HepG2 (cell line): ENCODE data around the gene SLC19A3. TPM values are rescaled to one million over a fixed set of nuclear protein-coding genes. Genes with fewer than 3 reads are reported as not detected.

Source experiments
- ATAC-seq: fragments of 200-7000 bp; cut with Tn5 transposase; 3 replicates; pipeline ENCODE4 v1.9.1; 2020; ENCODE audit warnings: mild to moderate bottlenecking, moderate library complexity
- BruUV-seq: library from RNA; stranded (reverse); fragments of 400-500 nt; replicated peaks from 2 replicates; lab custom pipeline; 2021; lab: Mats Ljungman, UMichigan
- CTCF ChIA-PET: fragments of 300-600 bp; formaldehyde crosslinking; extraction: SDS; loops from one replicate; lab custom pipeline; 2021; ENCODE audit warnings: low total read pairs, inconsistent platforms, low intra/inter-chr PET ratio; lab: Yijun Ruan, JAX
- POLR2A ChIA-PET: fragments of 350-600 bp; sonication (Branson Sonifier 250); formaldehyde crosslinking; loops from one replicate; lab custom pipeline; 2020; ENCODE audit warnings: antibody characterized with exemption, inconsistent platforms; lab: Yijun Ruan, JAX
- DNase-seq: peaks from one replicate; pipeline ENCODE4 v3.0.0-alpha.2; 2015; ENCODE audit warnings: low spot score
- FAIRE-seq: peaks from 3 replicates; lab custom pipeline; 2011; peaks lifted over from hg19 to GRCh38; lab: Jason Lieb, UNC
- H2AFZ ChIP-seq: one replicate; pipeline ENCODE4 v1.6.1; 2011; ENCODE audit warnings: low read length, inconsistent platforms
- H3K27ac ChIP-seq: fragments of 300-600 bp; 3 replicates; pipeline ENCODE4 v1.8.0; 2011; ENCODE audit warnings: mixed run types, mild to moderate bottlenecking, mixed read lengths, low read length, inconsistent platforms; ENCODE audit not compliant: insufficient read depth; ENCODE audit errors: extremely low read length
- H3K27me3 ChIP-seq, 2 experiments: fragments of 200-600 bp in 1 of 2; 2 replicates in 1 of 2; 3 replicates in 1 of 2; pipeline versions ENCODE4 v1.6.0 to v1.8.0; 2011; ENCODE audit warnings: low read length in 2 of 2, mild to moderate bottlenecking in 2 of 2, moderate library complexity in 2 of 2, inconsistent platforms in 1 of 2; ENCODE audit not compliant: insufficient read depth in 2 of 2, control insufficient read depth in 1 of 2
- H3K36me3 ChIP-seq, 2 experiments: fragments of 200-600 bp in 1 of 2; replicated peaks in 1 of 2; 2 replicates in 1 of 2; 3 replicates in 1 of 2; pipeline versions ENCODE4 v1.5.1 to v1.8.0; 2011; ENCODE audit warnings: low read length in 2 of 2, inconsistent platforms in 1 of 2; ENCODE audit not compliant: insufficient read depth in 2 of 2, control insufficient read depth in 1 of 2
- H3K4me1 ChIP-seq: 2 replicates; pipeline ENCODE4 v1.5.1; 2012; ENCODE audit warnings: low read length, inconsistent platforms; ENCODE audit not compliant: insufficient read depth
- H3K4me2 ChIP-seq: 2 replicates; pipeline ENCODE4 v1.6.0; 2011; ENCODE audit warnings: low read depth, low read length, inconsistent platforms
- H3K4me3 ChIP-seq, 3 experiments: fragments of 200-600 bp in 1 of 3; sonication (generic), shearing (Covaris generic) in 1 of 3; replicated peaks in 1 of 3; 2 replicates each; pipeline ENCODE4 v1.5.1; 2011 to 2016; ENCODE audit warnings: low read length in 3 of 3, inconsistent platforms in 2 of 3, low read depth in 2 of 3, mild to moderate bottlenecking in 2 of 3, control low read depth in 1 of 3, mixed read lengths in 1 of 3; ENCODE audit not compliant: insufficient read depth in 1 of 3
- H3K79me2 ChIP-seq: one replicate; pipeline ENCODE4 v1.6.1; 2011; ENCODE audit warnings: low read length, inconsistent platforms; ENCODE audit not compliant: insufficient read depth
- H3K9ac ChIP-seq: 2 replicates; pipeline ENCODE4 v1.6.0; 2011; ENCODE audit warnings: mild to moderate bottlenecking, low read depth, low read length, inconsistent platforms; ENCODE audit not compliant: insufficient read depth
- H3K9me3 ChIP-seq: 2 replicates; pipeline ENCODE4 v1.5.1; 2012; ENCODE audit warnings: mild to moderate bottlenecking, low read length
- H4K20me1 ChIP-seq: 2 replicates; pipeline ENCODE4 v1.6.0; 2011; ENCODE audit warnings: inconsistent platforms, mild to moderate bottlenecking, low read length, moderate library complexity; ENCODE audit not compliant: insufficient read depth
- ARNT2 ChIP-seq: sonication (generic); formaldehyde crosslinking; IDR thresholded peaks from 2 replicates; pipeline ENCODE4 v1.8.0; 2022; ENCODE audit warnings: mild to moderate bottlenecking, low read depth, missing genetic modification reagents, moderate library complexity
- HHEX ChIP-seq: IDR thresholded peaks from 2 replicates; pipeline ENCODE4 v1.6.1; 2016; ENCODE audit warnings: control low read depth
- HMGXB4 ChIP-seq, 2 experiments: sonication (generic) in 1 of 2; formaldehyde crosslinking in 1 of 2; IDR thresholded peaks; 2 replicates each; pipeline versions ENCODE4 v1.4.0 to v1.6.1; 2018 to 2020; ENCODE audit warnings: missing genetic modification reagents in 2 of 2, borderline replicate concordance in 1 of 2, low read depth in 1 of 2, mild to moderate bottlenecking in 1 of 2, missing biosample characterization in 1 of 2
- KLF12 ChIP-seq: sonication (generic); formaldehyde crosslinking; IDR thresholded peaks from 2 replicates; pipeline ENCODE4 v1.4.0; 2020; ENCODE audit warnings: missing genetic modification reagents, borderline replicate concordance
- NR2C2 ChIP-seq: sonication (generic); formaldehyde crosslinking; IDR thresholded peaks from 2 replicates; pipeline ENCODE4 v1.4.0; 2020; ENCODE audit warnings: missing genetic modification reagents, mild to moderate bottlenecking, moderate library complexity, borderline replicate concordance
- PTBP1 ChIP-seq: fragments of 200-400 bp; formaldehyde crosslinking; IDR thresholded peaks from 2 replicates; pipeline ENCODE4 v1.6.1; 2018; ENCODE audit warnings: low read length, low read depth; ENCODE audit not compliant: poor library complexity, severe bottlenecking
- SIX4 ChIP-seq: sonication (generic); formaldehyde crosslinking; IDR thresholded peaks from 2 replicates; pipeline ENCODE4 v1.4.0; 2020; ENCODE audit warnings: missing genetic modification reagents
- ZBTB14 ChIP-seq: sonication (generic); formaldehyde crosslinking; IDR thresholded peaks from 2 replicates; pipeline ENCODE4 v1.4.0; 2020; ENCODE audit warnings: missing genetic modification reagents
- ZMAT5 ChIP-seq: sonication (generic); formaldehyde crosslinking; IDR thresholded peaks from 2 replicates; pipeline ENCODE4 v1.5.0; 2020; ENCODE audit warnings: mild to moderate bottlenecking, low read depth, missing genetic modification reagents, borderline replicate concordance
- ZNF44 ChIP-seq: sonication (generic); formaldehyde crosslinking; IDR thresholded peaks from 2 replicates; pipeline ENCODE4 v1.5.1; 2020; ENCODE audit warnings: mild to moderate bottlenecking, missing genetic modification reagents
- ZNF543 ChIP-seq: sonication (generic); formaldehyde crosslinking; IDR thresholded peaks from 2 replicates; pipeline ENCODE4 v1.4.0; 2020; ENCODE audit warnings: mild to moderate bottlenecking, missing genetic modification reagents
- ZNF598 ChIP-seq: sonication (generic); formaldehyde crosslinking; IDR thresholded peaks from 2 replicates; pipeline ENCODE4 v1.5.1; 2020; ENCODE audit warnings: mild to moderate bottlenecking, missing genetic modification reagents, borderline replicate concordance
- WGBS: methylation state at CpG from one replicate; pipeline ENCODE4 v1.1.6; 2017; ENCODE audit warnings: low lambda C conversion rate; 5-methylcytosine and 5-hydroxymethylcytosine counted together
- in situ Hi-C: cut with HindIII; loops from 2 replicates; pipeline ENCODE4 v1.10.0; 2017; ENCODE audit warnings: low pct_unique_long_range_greater_than_20kb; ENCODE audit not compliant: extremely low pct_ligation_motif_present
- intact Hi-C: fragments of 100-400 bp; cut with micrococcal nuclease; formaldehyde crosslinking; loops from one replicate; pipeline ENCODE4 v1.10.0; 2022; ENCODE audit not compliant: unreplicated experiment
- polyA plus RNA-seq, 8 experiments: library from polyadenylated mRNA; depleted of rRNA in 3 of 8; stranded (reverse) in 7 of 8; unstranded in 1 of 8; fragments of >200 nt; fragmentation: Illumina TruSeq in 4 of 8; extraction: Trizol in 4 of 8; gene quantifications; 2 replicates each; pipeline versions ENCODE4 v1.2.1 to v1.2.3, GENCODE V29; 2011 to 2016; ENCODE audit warnings: low read depth in 4 of 8, missing spikeins in 1 of 8, mixed read lengths in 1 of 8; ENCODE audit not compliant: insufficient read depth in 1 of 8
- total RNA-seq, 5 experiments: library from RNA; depleted of rRNA; stranded (reverse); fragments of >200 nt; fragmentation: Illumina TruSeq; extraction: Trizol; gene quantifications; 2 replicates each; pipeline ENCODE4 v1.2.3, GENCODE V29; 2016; ENCODE audit warnings: low read depth in 1 of 5

SLC19A3 gene
- total and polyA plus RNA-seq, 2 of the 13 experiments (the other 11 are each of a cell fraction or from before 2014, with no cell fraction given) = 2.3 to 5.2 TPM

GRCh38 chr2:227654426-227654825 is 63.4 kb downstream of the SLC19A3 start:
- Histone ChIP-seq H3K4me2 (no peak overlapping the region), H2AFZ (no peak overlapping the region), H3K9me3 (no peaks in the 10 kb centered on the region), H3K36me3 (no peaks in the 10 kb centered on the region), H3K27ac (no peak overlapping the region), H3K9ac (no peak overlapping the region), H3K4me3 (no peak overlapping the region), H3K4me1 (peaks cover 46% of the 10 kb centered on the region), H3K27me3 (no peaks in the 10 kb centered on the region), H4K20me1 (no peaks in the 10 kb centered on the region), H3K79me2 (no peaks in the 10 kb centered on the region)
- TF ChIP-seq ZBTB14 (no peak), HHEX (CRISPR knock-in tag) (no peak), ARNT2 (no peak), ZNF543 (CRISPR knock-in tag) (no peak), ZNF44 (CRISPR knock-in tag) (no peak), NR2C2 (CRISPR knock-in tag) (no peak), ZNF598 (no peak), KLF12 (CRISPR knock-in tag) (no peak), PTBP1 (no peak), HMGXB4 (CRISPR knock-in tag; IDR thresholded peaks at IDR 0.05; ENCODE audit: borderline replicate concordance in 1 of 2, low read depth in 1 of 2) (no peak), ZMAT5 (CRISPR knock-in tag) (no peak), SIX4 (CRISPR knock-in tag) (no peak)
- 83% methylated on average over 1 of the region's 1 CpG for WGBS
- DNase-seq (no peak), FAIRE-seq (no peak), ATAC-seq (no peak)
- in situ Hi-C loops = loop anchor here (10.0 kb wide), 2 partner anchors 230 to 250 kb away; no protein-coding TSS in a partner anchor
- ChIA-PET POLR2A (no interaction called here), CTCF (no interaction called here)
- intact Hi-C loops = loop anchor here (5.0 to 10.0 kb wide), 2 partner anchors 247 to 530 kb away; no protein-coding TSS in a partner anchor
- no TSS peak for BruUV-seq
